NCI-H1694 (cell line): Measurements from ENCODE around the gene SFSWAP.

ENCODE experiments used
- DNase-seq: peaks from one replicate; lab custom pipeline; 2025; lab: John Stamatoyannopoulos, UW

Gene SFSWAP

DNA sequence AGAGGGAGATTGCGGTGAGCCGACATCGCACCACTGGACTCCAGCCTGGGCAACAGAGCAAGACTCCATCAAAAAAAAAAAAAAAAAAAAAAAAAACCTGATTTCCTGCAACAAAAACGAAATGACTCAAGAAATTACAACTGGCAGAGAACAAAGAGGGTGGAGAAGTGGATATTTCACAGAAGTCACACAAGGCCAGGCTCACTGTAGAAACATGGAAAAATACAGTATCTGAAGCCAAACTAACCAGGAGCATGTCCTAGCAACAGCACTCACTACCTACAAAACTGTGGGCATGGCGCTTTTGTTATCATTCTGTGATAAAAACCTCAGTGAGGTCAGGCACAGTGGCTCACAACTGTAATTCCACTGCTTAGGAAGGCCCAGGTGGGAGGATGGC lies 105.6 kb downstream of the SFSWAP start:
- no peak for DNase-seq

GRCh38 chr12:131817241-131817640 lies 106.4 kb downstream of the SFSWAP start:
- no peak for DNase-seq

DNA sequence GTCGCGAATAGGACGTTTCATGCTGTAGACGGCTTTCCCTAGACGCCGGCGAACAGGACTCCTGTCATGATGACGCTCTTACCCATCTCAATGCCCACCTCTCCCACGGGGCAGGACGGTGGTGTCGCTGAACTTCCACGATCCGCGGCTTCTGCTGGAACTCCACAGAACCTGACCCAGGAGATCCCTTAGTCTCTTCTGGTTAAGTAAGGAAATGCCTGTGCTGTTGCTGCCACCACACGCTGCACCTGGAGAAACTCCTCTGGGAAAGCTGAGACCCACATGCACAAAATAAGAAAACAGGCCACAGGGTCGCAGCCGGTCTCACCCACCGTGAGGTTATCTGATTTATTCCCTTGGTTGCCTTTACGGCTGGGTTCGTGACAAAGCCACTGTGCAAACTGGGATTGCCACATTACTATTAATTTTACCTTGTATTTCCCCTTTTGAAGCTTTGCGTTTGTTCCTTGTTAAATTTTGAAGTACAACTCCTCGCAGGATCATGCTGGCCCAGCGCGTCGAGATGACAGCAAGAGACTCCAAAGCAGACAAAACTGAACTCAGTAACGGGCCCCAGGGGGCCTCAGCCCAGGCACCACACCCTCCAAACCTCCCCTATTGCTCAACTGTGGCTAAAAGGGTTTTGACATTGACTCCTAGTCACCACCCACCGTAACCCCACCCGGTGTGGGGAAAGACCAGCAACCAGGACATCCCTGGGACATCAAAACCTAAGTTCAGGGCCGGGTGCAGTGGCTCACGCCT lies 108.1 kb downstream of the SFSWAP start:
- DNase-seq, result no peak

- DNase-seq, result no peak
Observed at GRCh38 chr12:131824450-131824849, 113.6 kb downstream of the SFSWAP start.

DNA sequence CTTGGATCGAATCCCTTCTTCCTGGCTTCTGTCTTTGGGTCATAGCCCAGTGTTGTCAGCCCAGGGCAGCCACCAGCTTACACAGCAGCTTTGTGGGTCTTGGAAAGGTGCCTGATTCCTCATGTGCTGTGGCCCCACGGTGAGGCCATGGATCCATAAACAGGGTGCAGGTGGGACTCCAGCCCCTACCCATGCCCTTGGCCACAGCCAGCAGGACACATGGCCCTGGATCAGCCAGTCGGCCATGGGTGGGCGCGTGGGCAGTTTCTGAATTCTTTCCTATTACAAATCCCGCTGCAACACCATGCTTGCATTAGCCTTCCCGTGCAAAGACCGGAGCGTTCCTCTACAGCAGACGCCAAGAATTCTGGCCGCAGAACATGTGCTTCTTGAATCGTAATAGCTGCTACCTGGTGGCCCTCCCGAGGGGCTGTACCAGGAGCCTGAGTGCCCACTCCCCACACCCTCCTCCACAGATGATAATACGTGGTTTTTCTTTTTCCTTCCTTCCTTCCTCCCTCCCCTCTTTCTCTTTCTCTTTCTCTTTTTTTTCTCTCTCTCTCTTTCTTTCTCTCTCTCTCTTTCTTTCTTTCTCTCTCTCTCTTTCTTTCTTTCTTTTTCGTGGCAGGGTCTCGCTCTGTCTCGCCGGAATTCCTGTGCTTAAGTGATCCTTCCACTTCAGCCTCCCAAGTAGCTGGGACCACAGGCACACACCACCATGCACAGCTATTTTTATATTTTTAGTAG lies 114.4 kb downstream of the SFSWAP start:
- DNase-seq, result no peak

GRCh38 chr12:131826097-131826928 lies 115.4 kb downstream of the SFSWAP start:
- no peak for DNase-seq

DNA sequence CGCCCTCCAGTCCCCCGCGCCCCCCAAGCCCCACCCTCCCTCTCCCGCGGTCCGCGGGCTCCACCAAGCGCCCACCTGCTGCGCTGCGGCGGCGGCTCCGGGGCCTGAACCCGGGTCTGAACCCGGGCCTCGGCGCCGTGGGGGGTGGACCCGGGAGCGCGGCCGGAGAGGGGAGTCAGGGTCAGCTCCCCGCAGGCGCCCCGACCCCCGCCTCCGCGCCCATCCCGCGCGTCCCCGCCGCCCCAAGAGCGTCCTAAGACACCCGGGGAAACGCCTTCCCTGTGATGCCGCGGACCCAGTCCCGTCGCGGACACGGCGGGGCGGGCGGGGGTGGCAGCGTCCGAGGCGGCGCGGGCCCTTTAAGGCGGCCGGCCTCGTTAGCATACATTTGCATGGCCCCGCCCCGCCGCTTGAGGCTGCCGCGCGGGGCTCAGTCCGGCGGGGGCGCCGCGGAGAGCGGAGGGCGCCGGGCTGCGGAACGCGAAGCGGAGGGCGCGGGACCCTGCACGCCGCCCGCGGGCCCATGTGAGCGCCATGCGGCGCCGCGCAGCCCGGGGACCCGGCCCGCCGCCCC lies 117.2 kb downstream of the SFSWAP start, which contains the start of gene MMP17:
Gene MMP17, plus strand, starts transcription at position 433 of the 574 bp plus-strand sequence. Its CDS starts 102 bp downstream, at position 535.
- DNase-seq, result no peak

DNA sequence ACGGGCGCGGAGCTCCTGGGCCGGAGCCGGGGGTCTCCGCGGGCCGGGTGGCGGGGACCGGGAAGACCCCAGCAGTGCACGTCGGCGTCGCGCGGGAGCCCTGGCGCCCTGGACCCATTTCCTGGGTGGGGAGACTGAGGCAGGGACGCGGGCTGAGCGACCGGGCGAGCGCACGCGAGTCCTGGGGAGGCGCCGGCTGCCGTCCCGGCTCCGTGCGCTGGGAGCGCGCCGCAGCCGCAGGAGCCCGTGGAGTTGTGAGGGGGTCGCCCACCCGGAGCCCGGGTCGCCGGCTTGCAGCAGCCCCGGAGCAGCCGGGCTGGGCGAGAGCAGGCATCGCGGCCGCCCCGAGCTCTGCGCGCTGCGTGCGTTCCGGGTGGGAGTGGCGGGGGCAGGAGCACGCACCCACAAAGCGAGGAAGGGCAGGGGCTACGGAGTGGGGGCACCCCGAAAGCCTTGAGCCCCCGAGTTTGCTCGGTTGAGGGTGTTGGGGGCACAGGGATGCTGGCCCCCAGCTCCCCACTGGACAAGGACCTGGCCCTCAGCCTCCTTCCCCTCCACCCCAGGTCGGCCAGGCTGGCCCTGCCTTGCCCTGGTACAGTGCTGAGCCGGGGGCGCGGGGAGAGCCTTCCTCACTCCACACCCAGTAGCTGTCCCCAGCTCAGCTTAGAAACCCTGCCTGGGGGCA lies 117.9 kb downstream of the SFSWAP start:
- no peak for DNase-seq

- no peak for DNase-seq
Observed at GRCh38 chr12:131829356-131829747, 118.5 kb downstream of the SFSWAP start.

DNA sequence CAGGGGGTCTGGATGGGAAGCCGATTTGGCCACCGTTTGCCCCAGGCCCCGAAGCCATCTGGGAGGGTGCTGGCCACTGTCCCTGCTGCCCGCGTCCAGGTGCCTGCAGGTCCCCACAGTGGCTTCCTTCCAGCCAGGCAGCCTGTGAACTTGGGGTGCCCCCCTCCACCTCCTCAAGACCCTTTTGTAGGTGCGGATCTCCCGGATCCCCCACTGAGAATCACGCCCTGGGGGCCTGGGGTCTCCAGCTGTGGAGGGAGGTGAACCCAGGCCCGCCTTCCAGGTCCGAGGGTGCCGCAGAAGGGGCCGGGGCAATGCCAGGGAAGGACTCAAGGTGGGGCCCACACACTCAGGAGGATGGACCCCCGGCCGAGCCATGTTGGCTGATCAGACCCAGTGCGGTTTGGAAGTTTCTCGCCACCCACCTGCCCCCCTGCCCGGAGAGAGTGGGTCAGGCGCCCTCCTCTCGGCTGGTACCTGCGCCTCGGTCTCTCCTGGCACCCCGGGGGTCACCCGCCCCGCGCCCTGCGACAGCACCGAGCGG lies 119.0 kb downstream of the SFSWAP start:
- DNase-seq, result no peak

DNA sequence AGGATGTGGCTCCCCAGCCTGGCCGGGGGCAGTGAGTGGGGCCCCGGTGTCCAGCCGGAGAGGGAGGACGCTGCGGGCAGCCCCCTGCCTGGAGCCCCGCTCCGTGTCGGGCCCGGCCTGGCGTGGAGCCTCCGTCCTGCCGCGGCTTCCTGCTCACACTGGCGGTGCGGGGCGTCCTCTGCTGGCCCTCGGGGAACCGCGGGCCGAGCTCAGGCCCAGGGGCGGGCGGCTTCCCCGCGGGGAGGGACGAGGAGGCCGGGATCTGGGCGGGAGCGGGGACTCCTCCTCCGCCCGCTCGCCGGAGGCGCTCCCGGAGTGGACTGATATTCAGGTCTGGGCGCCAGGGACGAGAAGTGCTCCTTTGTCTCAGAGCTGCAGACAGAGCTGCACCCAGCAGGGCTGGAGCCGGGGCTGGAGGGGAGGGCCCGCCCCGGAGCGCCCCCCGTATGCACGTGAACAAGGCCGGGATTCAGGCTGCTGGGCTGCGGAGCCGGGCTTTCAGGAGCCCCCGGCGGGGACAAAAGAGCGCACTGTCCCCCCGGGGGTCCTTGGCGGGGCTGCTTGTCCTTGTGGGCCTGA lies 119.5 kb downstream of the SFSWAP start:
- no peak for DNase-seq

- peak; percentile 45 for DNase-seq
Observed at GRCh38 chr12:131830914-131831571, 120.2 kb downstream of the SFSWAP start.

GRCh38 chr12:131831635-131832041 lies 120.7 kb downstream of the SFSWAP start:
- DNase-seq, result peak; percentile 26

DNA sequence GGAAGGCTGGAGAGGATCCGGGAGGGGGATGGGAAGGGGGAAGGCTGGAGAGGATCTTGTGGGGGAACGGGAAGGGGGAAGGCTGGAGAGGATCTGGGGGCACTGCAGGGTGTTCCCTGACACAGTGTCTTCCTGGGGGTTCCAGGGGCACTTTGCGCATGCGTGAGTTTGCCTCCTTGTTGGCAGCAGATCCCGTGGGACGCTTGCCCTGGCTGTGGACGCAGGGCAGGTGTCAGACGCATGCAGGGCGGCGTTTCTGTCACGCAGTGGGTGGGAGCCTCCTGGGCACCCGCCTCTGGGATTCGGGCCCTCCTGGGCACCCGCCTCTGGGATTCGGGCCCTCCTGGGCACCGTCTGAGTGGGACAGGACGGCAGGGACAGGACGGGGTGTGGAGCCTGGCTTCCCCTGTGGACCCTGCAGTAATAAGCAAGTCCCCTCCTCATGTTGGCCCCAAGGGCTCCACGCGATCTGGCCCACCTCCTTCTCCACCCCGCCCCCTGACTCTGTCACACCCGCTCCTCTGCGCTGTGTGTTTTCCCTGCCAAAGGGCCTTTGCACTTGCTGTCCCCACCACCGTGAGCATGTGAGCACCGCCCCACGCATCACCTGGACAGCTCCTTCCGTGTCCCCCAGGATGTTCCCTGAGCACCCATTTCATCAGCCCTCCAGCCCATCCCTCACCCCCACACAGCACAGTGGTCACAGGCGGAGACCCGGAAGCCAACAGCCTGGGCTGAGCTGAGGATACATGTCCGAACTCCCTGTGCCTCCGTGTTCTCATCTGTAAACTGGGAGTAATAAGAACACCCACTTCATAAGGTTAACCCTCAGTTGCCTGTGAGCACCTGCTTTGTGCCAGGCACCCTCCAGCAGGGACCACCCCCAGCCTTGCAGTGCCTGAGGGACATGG lies 121.7 kb downstream of the SFSWAP start:
- no peak for DNase-seq

- no peak for DNase-seq
Observed at GRCh38 chr12:131833288-131833895, 122.5 kb downstream of the SFSWAP start.

GRCh38 chr12:131833896-131834641 lies 123.2 kb downstream of the SFSWAP start:
- peak; percentile 12 for DNase-seq

DNA sequence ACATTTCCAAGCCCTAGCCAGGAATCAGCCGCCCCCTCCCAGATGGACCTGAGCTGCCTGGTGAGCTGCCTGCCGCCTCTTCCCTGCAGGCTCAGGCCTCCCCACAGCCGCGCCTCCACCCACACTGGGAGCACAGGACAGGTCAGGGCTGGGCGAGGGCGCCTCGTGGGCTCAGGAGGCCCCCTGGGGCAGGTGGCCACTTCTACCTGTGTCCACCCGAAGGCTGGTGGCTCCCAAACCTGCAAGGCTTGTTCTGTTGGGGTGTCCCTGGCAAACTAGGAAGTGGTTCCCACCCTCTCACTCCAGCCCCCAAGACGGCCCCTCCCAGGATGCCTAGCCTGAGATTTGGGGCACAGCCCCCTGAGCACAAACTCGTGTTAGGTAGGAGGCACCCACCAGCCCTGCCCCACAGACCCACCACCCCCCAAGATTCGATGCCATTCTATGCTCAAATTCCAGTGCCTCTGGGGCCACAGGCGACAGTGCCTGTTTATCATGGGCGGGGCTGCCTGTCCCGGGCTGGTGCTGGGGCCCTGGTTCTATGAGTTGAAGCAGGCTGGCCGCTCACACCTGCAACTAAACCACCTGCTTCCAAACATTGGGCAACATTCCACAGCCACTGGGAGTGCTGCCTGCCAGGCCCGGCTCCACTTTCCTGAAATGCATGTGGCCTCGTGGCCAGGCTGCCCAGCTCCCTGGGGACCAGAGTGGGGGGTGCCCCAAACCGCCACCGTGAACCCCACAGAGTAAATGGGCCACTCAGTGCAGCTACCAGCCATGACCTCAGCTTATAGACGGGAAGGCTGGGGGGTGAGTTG lies 124.1 kb downstream of the SFSWAP start:
- DNase-seq, result no peak
